GM12801 (cell line): Measurements from ENCODE around the gene ADAD2.

Source experiments
- TF ChIP-seq, protein P1 (sequence below): IDR thresholded peaks from one replicate; pipeline ENCODE4 v1.5.1; 2011; ENCODE audit warnings: control low read depth; ENCODE audit not compliant: insufficient read length; ENCODE audit errors: extremely low read depth

ADAD2 gene

DNA sequence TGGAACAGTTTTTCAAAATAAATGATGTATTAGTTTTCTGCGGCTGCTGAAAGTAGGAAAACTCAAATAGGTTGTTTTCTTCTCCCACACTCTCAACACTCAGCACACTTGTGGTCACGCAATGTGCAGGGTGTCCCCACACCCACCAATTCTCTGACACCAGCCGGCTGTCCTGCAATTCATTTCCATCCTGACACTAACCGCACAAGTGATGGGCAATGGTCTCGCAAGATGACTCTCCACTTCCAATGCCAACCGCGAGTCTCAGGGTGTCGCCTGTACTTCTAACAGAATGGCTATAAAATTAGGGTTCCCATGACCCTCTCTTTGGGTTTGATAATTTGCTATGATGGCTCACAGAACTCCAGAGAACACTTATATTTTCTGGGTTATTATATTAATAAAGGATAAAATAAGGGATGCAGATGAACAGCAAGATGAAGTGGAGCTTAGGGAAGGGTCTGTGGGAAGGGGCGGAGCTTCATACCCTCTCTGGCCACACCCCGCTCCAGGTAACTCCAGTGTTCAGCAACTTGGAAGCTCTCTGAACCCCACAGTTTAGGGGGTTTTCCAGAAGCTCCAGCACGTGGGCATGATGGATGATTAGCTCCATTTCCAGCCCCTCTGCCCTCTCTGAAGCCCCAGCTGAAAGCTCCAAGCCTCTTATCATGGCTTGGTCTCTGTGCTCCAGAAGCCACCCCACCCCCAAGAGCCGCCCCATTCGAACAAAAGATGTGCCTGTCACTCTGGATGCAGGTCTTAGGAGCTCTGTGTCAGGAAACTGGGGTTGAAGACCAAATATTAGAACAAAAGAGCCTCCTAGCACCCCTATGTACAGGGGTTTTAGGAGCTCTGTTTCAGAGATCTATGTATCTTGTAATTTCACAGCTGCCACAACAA, 23.9 kb upstream of the ADAD2 start:
- TF ChIP-seq, protein P1, sequence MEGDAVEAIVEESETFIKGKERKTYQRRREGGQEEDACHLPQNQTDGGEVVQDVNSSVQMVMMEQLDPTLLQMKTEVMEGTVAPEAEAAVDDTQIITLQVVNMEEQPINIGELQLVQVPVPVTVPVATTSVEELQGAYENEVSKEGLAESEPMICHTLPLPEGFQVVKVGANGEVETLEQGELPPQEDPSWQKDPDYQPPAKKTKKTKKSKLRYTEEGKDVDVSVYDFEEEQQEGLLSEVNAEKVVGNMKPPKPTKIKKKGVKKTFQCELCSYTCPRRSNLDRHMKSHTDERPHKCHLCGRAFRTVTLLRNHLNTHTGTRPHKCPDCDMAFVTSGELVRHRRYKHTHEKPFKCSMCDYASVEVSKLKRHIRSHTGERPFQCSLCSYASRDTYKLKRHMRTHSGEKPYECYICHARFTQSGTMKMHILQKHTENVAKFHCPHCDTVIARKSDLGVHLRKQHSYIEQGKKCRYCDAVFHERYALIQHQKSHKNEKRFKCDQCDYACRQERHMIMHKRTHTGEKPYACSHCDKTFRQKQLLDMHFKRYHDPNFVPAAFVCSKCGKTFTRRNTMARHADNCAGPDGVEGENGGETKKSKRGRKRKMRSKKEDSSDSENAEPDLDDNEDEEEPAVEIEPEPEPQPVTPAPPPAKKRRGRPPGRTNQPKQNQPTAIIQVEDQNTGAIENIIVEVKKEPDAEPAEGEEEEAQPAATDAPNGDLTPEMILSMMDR = no peak

DNA sequence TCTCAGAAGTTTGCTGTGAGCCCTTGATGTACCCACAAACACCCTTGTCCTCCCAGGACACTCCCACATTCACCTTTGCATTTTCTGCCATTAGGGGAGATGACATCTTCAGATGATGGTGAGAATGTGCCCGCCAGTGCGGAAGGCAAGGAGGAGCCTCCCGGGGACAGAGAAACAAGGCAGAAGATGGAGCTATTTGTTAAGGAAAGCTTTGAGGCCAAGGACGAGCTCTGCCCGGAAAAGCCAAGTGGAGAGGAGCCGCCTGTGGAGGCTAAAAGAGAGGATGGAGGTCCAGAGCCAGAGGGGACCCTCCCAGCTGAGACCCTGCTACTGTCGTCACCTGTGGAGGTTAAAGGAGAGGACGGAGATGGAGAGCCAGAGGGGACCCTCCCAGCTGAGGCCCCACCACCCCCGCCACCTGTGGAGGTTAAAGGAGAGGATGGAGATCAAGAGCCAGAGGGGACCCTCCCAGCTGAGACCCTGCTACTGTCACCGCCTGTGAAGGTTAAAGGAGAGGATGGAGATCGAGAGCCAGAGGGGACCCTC, 21.1 kb upstream of the ADAD2 start:
- TF ChIP-seq, protein P1 = no peak

DNA sequence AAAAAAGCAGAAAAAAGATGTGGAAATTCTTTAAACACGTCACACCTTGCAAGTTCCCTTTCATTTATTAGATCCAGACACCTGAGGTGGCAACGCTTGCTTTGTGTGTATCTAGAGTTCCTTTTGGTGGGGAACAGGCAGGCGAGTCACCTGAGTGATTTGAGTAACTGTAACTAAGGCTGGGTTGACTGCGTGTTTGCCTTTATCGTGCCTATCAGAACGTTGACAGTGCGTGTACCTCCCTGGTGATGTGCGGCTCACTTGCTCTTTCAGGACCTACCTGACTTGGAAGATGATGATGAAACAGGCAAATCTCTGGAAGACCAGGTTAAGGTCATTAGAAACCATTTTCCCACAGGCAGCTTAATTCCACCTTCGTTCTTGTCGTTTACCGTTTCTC, 16.6 kb upstream of the ADAD2 start:
- TF ChIP-seq, protein P1 = no peak

DNA sequence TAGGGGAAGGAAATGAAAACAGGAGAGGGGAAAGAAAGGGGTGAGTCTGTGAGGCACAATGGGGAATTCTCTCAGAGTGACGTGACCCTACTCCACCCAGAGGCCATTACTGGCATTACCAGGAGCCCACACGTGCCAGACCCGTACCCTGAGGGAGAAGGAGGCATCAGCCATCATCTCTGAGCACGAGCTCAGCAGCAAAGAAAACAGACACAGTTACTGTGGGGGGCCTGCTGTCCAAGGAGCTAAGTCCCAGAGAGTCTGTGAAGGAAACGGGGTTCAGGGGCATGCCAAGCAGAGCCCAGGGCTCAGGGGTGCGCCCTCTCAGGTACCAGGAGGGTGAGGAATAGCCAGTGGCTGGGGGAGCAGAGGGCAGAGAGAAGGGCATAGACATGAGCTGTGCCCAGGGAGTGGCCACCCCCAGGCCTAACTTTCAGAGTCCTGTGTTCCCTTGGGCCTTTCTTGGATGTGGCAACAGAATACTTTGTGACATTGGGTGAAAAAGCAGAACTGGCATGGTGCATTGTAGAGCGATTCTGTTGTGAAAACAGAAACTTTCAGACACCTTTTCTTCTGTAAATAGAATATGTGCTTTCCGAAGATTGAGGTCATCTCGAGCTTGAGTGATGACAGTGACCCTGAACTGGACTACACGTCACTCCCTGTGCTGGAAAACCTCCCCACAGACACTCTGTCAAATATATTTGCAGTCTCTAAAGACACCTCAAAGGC, 15.4 kb upstream of the ADAD2 start:
- TF ChIP-seq, protein P1 = peak; percentile 39

DNA sequence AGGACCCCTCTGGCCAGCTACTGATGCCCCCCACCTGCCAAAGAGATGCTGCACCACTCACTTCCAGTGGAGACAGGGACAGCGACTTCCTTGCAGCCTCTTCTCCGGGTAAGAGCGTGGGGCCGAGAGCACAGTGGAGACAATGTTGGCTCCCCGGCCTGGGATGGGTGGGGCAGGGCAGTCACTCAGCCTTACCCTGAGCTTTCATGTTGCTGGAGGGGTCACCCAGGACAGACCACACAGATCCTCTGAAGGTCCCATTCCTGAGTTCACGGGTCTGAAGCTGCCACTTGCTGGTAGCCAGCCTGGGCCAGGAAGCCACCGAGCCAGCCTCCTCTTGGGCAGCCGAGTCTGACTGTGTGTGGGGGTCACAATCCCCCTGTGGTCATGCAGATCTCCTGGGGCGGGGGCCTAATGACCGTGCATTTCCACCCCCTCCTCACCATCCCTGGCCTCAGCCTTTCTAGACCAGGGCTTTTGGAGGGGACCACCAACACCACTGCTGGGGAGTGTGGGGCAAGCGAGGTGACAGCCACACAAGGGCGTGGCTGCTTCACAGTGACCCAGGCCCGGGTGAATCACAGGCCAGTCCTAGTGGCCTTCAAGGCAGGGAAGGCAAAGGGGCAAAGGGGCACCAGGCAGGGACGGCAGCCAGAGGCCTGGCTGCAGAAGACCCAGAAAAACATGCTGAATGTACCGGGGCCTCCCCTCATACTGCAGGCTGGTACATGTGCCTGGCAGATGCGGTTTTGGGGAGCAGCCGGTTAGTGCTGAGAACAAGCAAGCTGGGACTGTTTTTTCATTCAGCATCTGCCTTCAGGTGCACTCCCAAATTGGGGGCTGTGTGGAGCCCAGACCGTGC, 14.5 kb upstream of the ADAD2 start:
- TF ChIP-seq, protein P1 = no peak

DNA sequence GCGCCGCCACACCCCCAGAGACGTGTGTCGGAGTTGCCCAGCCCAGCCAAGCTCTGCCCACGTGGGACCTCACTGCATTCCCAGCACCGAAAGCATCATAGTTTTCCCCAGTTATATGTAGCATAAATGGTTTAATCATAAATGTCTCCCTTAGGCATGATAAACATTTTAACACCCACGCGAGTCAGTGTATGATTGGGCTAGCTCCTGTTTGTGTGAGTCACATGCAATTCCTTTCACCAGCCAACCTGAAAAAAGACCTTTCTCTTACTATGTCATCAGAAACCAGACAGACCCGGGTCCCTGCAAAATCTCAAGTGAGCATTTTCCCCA, 13.2 kb upstream of the ADAD2 start:
- TF ChIP-seq, protein P1 = no peak
